Keratinocyte (primary cell): Measurements from ENCODE around the gene THBS2.

Source experiments
- CTCF ChIP-seq, 3 experiments: IDR thresholded peaks in 1 of 3; conservative IDR thresholded peaks in 1 of 3; optimal IDR thresholded peaks in 1 of 3; 2 replicates in 2 of 3; 3 replicates in 1 of 3; pipeline versions ENCODE3 to v1.5.1; 2011; ENCODE audit warnings: low read length in 3 of 3, mild to moderate bottlenecking in 3 of 3, moderate library complexity in 2 of 3, control low read depth in 1 of 3, inconsistent platforms in 1 of 3; ENCODE audit not compliant: insufficient read depth in 2 of 3; ENCODE audit errors: extremely low read depth in 1 of 3
- EZH2 ChIP-seq: IDR thresholded peaks from one replicate; pipeline ENCODE4 v1.6.1; 2012; ENCODE audit warnings: inconsistent platforms, mild to moderate bottlenecking, low read length, moderate library complexity

GRCh38 chr6:169283924-169284323 is 30.3 kb upstream of the THBS2 start:
- TF ChIP-seq CTCF (optimal IDR thresholded peaks at IDR 0.05 in 1 of 3, IDR thresholded peaks at IDR 0.05 in 1 of 3, conservative IDR thresholded peaks at IDR 0.05 in 1 of 3; ENCODE audit: extremely low read depth in 1 of 3, insufficient read depth in 2 of 3, low read length in 3 of 3) (no peak), EZH2 (no peak)
